ENCODE data around the gene KCNC1. TPM values are rescaled to one million over a fixed set of nuclear protein-coding genes. Genes with fewer than 3 reads are reported as not detected.

KCNC1 gene
- polyA plus RNA-seq, 1 experiment: not detected

GRCh38 chr11:17803754-17804334 lies 69.3 kb downstream of the KCNC1 start:
- ChIA-PET POLR2A (no interaction called here), CTCF (no interaction called here)
- no peak overlapping the region for H3K27ac ChIP-seq (ENCODE audit: low read depth, low read length)
- no peaks in the 10 kb centered on the region; the same call in 1 of the 2 replicates for H3K9me3 ChIP-seq (ENCODE audit: control insufficient read depth, insufficient read depth, low read length)
- DNase-seq (ENCODE audit: low read depth, low spot score): no peak
- H3K27me3 ChIP-seq (ENCODE audit: control insufficient read depth, insufficient read depth, low read length): no peaks in the 10 kb centered on the region
- H3K4me3 ChIP-seq (ENCODE audit: low read depth, low read length): no peak overlapping the region
- TF ChIP-seq, protein P1, sequence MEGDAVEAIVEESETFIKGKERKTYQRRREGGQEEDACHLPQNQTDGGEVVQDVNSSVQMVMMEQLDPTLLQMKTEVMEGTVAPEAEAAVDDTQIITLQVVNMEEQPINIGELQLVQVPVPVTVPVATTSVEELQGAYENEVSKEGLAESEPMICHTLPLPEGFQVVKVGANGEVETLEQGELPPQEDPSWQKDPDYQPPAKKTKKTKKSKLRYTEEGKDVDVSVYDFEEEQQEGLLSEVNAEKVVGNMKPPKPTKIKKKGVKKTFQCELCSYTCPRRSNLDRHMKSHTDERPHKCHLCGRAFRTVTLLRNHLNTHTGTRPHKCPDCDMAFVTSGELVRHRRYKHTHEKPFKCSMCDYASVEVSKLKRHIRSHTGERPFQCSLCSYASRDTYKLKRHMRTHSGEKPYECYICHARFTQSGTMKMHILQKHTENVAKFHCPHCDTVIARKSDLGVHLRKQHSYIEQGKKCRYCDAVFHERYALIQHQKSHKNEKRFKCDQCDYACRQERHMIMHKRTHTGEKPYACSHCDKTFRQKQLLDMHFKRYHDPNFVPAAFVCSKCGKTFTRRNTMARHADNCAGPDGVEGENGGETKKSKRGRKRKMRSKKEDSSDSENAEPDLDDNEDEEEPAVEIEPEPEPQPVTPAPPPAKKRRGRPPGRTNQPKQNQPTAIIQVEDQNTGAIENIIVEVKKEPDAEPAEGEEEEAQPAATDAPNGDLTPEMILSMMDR (IDR thresholded peaks at IDR 0.05; ENCODE audit: low read depth, low read length): no peak

- TF ChIP-seq, protein P1 (IDR thresholded peaks at IDR 0.05; ENCODE audit: low read depth, low read length): no peak
- CTCF ChIA-PET: no interaction called here
- no peak overlapping the region for H3K27ac ChIP-seq (ENCODE audit: low read depth, low read length)
Observed at GRCh38 chr11:17805043-17805442, 70.5 kb downstream of the KCNC1 start.

DNA sequence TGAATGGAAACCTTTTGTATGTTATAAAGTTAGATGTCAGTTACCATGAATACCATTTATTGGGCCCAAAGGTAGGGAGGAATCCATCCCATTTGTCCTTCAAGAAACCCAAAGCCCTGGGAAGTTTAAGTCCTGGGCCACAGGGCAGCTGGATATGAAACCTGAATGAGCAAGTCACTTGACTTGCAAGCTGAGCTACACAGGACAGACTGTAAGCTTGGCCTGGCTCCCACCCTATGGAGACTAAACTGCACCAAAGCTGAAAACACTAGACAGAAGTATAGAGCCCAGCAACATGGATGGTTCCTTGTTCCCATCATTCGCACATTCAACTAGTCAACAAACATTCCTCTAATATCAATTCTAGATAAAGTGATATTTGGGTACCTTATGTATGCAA lies 71.3 kb downstream of the KCNC1 start:
- no peak overlapping the region for H3K4me3 ChIP-seq (ENCODE audit: low read depth, low read length)
- TF ChIP-seq, protein P1 (IDR thresholded peaks at IDR 0.05; ENCODE audit: low read depth, low read length): no peak
- H3K27ac ChIP-seq (ENCODE audit: low read depth, low read length): no peak overlapping the region
- ChIA-PET POLR2A (no interaction called here), CTCF (no interaction called here)
- no peaks in the 10 kb centered on the region; the same call in 1 of the 2 replicates for H3K9me3 ChIP-seq (ENCODE audit: control insufficient read depth, insufficient read depth, low read length)
- no peaks in the 10 kb centered on the region for H3K27me3 ChIP-seq (ENCODE audit: control insufficient read depth, insufficient read depth, low read length)
- no peak for DNase-seq (ENCODE audit: low read depth, low spot score)

More at GRCh38 chr11:17805043-17805442, 70.5 kb downstream of the KCNC1 start:
- no peak overlapping the region for H3K4me3 ChIP-seq (ENCODE audit: low read depth, low read length)
- DNase-seq (ENCODE audit: low read depth, low spot score): no peak
- POLR2A ChIA-PET: no interaction called here
- H3K9me3 ChIP-seq (ENCODE audit: control insufficient read depth, insufficient read depth, low read length): no peaks in the 10 kb centered on the region; the same call in 1 of the 2 replicates
- no peaks in the 10 kb centered on the region for H3K27me3 ChIP-seq (ENCODE audit: control insufficient read depth, insufficient read depth, low read length)

DNA sequence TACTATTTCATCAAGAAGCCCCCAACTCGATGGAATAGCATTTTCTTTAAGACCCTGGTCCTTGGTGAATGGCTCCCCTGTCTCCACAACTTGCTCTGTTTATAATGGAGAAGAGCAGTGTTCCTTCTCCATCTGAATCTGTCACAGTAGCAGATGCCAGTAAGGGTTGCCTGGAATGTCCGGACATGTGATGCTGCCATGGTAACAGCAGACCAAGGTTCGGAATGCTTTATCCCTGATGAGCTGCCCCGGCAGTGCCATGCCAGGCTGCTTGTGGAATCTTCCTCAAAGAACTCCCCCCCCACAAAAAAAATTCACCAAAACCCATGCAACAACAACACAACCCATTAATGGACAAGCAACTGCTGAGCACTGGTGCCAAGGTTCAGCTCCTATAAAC lies 72.5 kb downstream of the KCNC1 start:
- Histone ChIP-seq H3K27ac (ENCODE audit: low read depth, low read length) (no peak overlapping the region), H3K4me3 (ENCODE audit: low read depth, low read length) (no peak overlapping the region), H3K9me3 (ENCODE audit: control insufficient read depth, insufficient read depth, low read length) (no peaks in the 10 kb centered on the region; the same call in 1 of the 2 replicates), H3K27me3 (ENCODE audit: control insufficient read depth, insufficient read depth, low read length) (no peaks in the 10 kb centered on the region)
- ChIA-PET POLR2A (no interaction called here), CTCF (no interaction called here)
- no peak for DNase-seq (ENCODE audit: low read depth, low spot score)
- TF ChIP-seq, protein P1 (IDR thresholded peaks at IDR 0.05; ENCODE audit: low read depth, low read length): no peak

- no peak overlapping the region for H3K27ac ChIP-seq (ENCODE audit: low read depth, low read length)
- TF ChIP-seq, protein P1 (IDR thresholded peaks at IDR 0.05; ENCODE audit: low read depth, low read length): no peak
- no peaks in the 10 kb centered on the region; the same call in 1 of the 2 replicates for H3K9me3 ChIP-seq (ENCODE audit: control insufficient read depth, insufficient read depth, low read length)
- DNase-seq (ENCODE audit: low read depth, low spot score): no peak
- ChIA-PET POLR2A (no interaction called here), CTCF (interaction anchor here (0.8 to 1.2 kb wide), 2 partner anchors 79 to 169 kb away, joined by 3 read pairs; no protein-coding TSS in a partner anchor)
- H3K4me3 ChIP-seq (ENCODE audit: low read depth, low read length): no peak overlapping the region
- no peaks in the 10 kb centered on the region for H3K27me3 ChIP-seq (ENCODE audit: control insufficient read depth, insufficient read depth, low read length)
Observed at GRCh38 chr11:17810041-17810440, 75.5 kb downstream of the KCNC1 start.

Measured in AG04450 (cell line).